ENCODE results near the gene SNAPC2. TPM values are rescaled to one million over a fixed set of nuclear protein-coding genes. Genes with fewer than 3 reads are reported as not detected.

SNAPC2 gene
- polyA plus RNA-seq, 1 donor (not counting 4 experiments of a cell fraction or from before 2014, with no cell fraction given), result 10.7 TPM

- dilution Hi-C loops (cut with MboI; ENCODE audit: extremely low pct_ligation_motif_present, low sequenced_read_pairs), result no loop called here
- Histone ChIP-seq H4K20me1 (ENCODE audit: control insufficient read depth, extremely low read depth, insufficient read depth, low read length) (peaks cover 5% of the 10 kb centered on the region), H2AFZ (ENCODE audit: control insufficient read depth, low read length) (no peak overlapping the region), H3K4me3 (ENCODE audit: control insufficient read depth in 2 of 3, extremely low read depth in 1 of 3, insufficient read depth in 2 of 3, low read depth in 1 of 3, low read length in 3 of 3) (no peak overlapping the region), H3K36me3 (ENCODE audit: control insufficient read depth in 2 of 2, extremely low read depth in 1 of 2, insufficient read depth in 2 of 2, low read length in 2 of 2) (peaks cover 4 to 6% of the 10 kb centered on the region in 2 experiments), H3K4me1 (ENCODE audit: control insufficient read depth, extremely low read depth, insufficient read depth, low read length) (peaks cover 41% of the 10 kb centered on the region), H3K27me3 (ENCODE audit: control insufficient read depth, extremely low read depth, insufficient read depth, low read length) (no peaks in the 10 kb centered on the region), H3K4me2 (ENCODE audit: control insufficient read depth, extremely low read depth, insufficient read depth, low read depth, low read length) (no peak overlapping the region), H3K9ac (ENCODE audit: control insufficient read depth, extremely low read depth, insufficient read depth, low read length) (no peak overlapping the region), H3K27ac (ENCODE audit: control insufficient read depth, insufficient read depth, low read length) (no peak overlapping the region), H3K79me2 (ENCODE audit: control insufficient read depth, insufficient read depth, low read length) (peaks cover 45% of the 10 kb centered on the region), H3K9me1 (ENCODE audit: control insufficient read depth, extremely low read depth, insufficient read depth, low read length) (peaks cover 3% of the 10 kb centered on the region), H3K9me3 (ENCODE audit: control insufficient read depth, low read depth, low read length) (no peaks in the 10 kb centered on the region)
- FAIRE-seq (no peak), DNase-seq (ENCODE audit: low read depth, low spot score) (no peak)
- TF ChIP-seq EZH2 (IDR thresholded peaks at IDR 0.05; ENCODE audit: low read length), result no peak
- no peak for TF ChIP-seq CTCF (optimal IDR thresholded peaks at IDR 0.05 in 1 of 3, IDR thresholded peaks at IDR 0.05 in 1 of 3, conservative IDR thresholded peaks at IDR 0.05 in 1 of 3; ENCODE audit: extremely low read depth in 1 of 3, insufficient read depth in 2 of 3, low read length in 3 of 3)
These were observed 14.3 kb upstream of the SNAPC2 start for GRCh38 chr19:7905859-7906258.

- no peak for DNase-seq (ENCODE audit: low read depth, low spot score)
- Histone ChIP-seq H2AFZ (ENCODE audit: control insufficient read depth, low read length) (no peak overlapping the region), H3K4me3 (ENCODE audit: control insufficient read depth in 2 of 3, extremely low read depth in 1 of 3, insufficient read depth in 2 of 3, low read depth in 1 of 3, low read length in 3 of 3) (no peak overlapping the region), H3K9ac (ENCODE audit: control insufficient read depth, extremely low read depth, insufficient read depth, low read length) (peak overlapping the region; percentile 22), H3K27ac (ENCODE audit: control insufficient read depth, insufficient read depth, low read length) (no peak overlapping the region), H3K9me3 (ENCODE audit: control insufficient read depth, low read depth, low read length) (no peaks in the 10 kb centered on the region), H3K4me1 (ENCODE audit: control insufficient read depth, extremely low read depth, insufficient read depth, low read length) (peaks cover 31% of the 10 kb centered on the region), H3K79me2 (ENCODE audit: control insufficient read depth, insufficient read depth, low read length) (peaks cover 45% of the 10 kb centered on the region), H4K20me1 (ENCODE audit: control insufficient read depth, extremely low read depth, insufficient read depth, low read length) (peaks cover 5% of the 10 kb centered on the region), H3K36me3 (ENCODE audit: control insufficient read depth in 2 of 2, extremely low read depth in 1 of 2, insufficient read depth in 2 of 2, low read length in 2 of 2) (peaks cover 4 to 7% of the 10 kb centered on the region in 2 experiments), H3K4me2 (ENCODE audit: control insufficient read depth, extremely low read depth, insufficient read depth, low read depth, low read length) (peak overlapping the region; percentile 32), H3K9me1 (ENCODE audit: control insufficient read depth, extremely low read depth, insufficient read depth, low read length) (peaks cover 3% of the 10 kb centered on the region), H3K27me3 (ENCODE audit: control insufficient read depth, extremely low read depth, insufficient read depth, low read length) (no peaks in the 10 kb centered on the region)
- TF ChIP-seq EZH2 (IDR thresholded peaks at IDR 0.05; ENCODE audit: low read length) (no peak), CTCF (optimal IDR thresholded peaks at IDR 0.05 in 1 of 3, IDR thresholded peaks at IDR 0.05 in 1 of 3, conservative IDR thresholded peaks at IDR 0.05 in 1 of 3; ENCODE audit: extremely low read depth in 1 of 3, insufficient read depth in 2 of 3, low read length in 3 of 3) (no peak)
- FAIRE-seq, result no peak
- dilution Hi-C loops (cut with MboI; ENCODE audit: extremely low pct_ligation_motif_present, low sequenced_read_pairs), result no loop called here
These were observed 13.0 kb upstream of the SNAPC2 start for GRCh38 chr19:7907122-7907521.

All from keratinocyte (primary cell).